DND-41 (cell line): ENCODE data around the gene SSX2IP.

Source experiments
- EZH2 ChIP-seq: IDR thresholded peaks from 3 replicates; pipeline ENCODE4 v1.6.1; 2012; ENCODE audit warnings: borderline replicate concordance, low read depth, mild to moderate bottlenecking, moderate library complexity, low read length, inconsistent platforms; ENCODE audit not compliant: severe bottlenecking
- TF ChIP-seq, protein P1 (sequence below): IDR thresholded peaks from 2 replicates; pipeline ENCODE4 v1.5.1; 2012; ENCODE audit warnings: borderline replicate concordance, low read length, moderate library complexity, mild to moderate bottlenecking; ENCODE audit not compliant: poor library complexity, severe bottlenecking; ENCODE audit errors: extremely low read depth

DNA sequence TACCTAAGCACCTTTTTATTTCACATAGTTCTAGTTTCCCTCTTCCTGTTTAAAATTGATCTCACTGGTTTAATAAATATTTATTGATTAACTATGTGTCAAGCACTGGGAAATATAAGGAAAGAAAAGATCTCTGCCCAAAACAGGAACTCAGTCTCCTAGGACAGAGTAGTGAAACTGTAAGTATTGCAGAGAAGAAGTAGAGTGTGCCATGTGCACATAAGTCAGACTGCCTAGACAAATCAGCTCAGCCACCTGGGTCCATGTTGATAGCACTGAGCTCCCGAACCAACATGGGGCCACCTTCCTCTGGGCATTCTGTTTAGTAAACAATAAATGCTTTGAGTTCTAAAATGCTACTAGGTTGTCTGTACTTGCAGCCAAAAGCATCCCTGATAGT lies 9.8 kb upstream of the SSX2IP start:
- TF ChIP-seq, protein P1, sequence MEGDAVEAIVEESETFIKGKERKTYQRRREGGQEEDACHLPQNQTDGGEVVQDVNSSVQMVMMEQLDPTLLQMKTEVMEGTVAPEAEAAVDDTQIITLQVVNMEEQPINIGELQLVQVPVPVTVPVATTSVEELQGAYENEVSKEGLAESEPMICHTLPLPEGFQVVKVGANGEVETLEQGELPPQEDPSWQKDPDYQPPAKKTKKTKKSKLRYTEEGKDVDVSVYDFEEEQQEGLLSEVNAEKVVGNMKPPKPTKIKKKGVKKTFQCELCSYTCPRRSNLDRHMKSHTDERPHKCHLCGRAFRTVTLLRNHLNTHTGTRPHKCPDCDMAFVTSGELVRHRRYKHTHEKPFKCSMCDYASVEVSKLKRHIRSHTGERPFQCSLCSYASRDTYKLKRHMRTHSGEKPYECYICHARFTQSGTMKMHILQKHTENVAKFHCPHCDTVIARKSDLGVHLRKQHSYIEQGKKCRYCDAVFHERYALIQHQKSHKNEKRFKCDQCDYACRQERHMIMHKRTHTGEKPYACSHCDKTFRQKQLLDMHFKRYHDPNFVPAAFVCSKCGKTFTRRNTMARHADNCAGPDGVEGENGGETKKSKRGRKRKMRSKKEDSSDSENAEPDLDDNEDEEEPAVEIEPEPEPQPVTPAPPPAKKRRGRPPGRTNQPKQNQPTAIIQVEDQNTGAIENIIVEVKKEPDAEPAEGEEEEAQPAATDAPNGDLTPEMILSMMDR, result no peak
- no peak for TF ChIP-seq EZH2
